ENCODE data around the gene CLVS2.

The CLVS2 gene, protein sequence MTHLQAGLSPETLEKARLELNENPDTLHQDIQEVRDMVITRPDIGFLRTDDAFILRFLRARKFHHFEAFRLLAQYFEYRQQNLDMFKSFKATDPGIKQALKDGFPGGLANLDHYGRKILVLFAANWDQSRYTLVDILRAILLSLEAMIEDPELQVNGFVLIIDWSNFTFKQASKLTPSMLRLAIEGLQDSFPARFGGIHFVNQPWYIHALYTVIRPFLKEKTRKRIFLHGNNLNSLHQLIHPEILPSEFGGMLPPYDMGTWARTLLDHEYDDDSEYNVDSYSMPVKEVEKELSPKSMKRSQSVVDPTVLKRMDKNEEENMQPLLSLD

DNA sequence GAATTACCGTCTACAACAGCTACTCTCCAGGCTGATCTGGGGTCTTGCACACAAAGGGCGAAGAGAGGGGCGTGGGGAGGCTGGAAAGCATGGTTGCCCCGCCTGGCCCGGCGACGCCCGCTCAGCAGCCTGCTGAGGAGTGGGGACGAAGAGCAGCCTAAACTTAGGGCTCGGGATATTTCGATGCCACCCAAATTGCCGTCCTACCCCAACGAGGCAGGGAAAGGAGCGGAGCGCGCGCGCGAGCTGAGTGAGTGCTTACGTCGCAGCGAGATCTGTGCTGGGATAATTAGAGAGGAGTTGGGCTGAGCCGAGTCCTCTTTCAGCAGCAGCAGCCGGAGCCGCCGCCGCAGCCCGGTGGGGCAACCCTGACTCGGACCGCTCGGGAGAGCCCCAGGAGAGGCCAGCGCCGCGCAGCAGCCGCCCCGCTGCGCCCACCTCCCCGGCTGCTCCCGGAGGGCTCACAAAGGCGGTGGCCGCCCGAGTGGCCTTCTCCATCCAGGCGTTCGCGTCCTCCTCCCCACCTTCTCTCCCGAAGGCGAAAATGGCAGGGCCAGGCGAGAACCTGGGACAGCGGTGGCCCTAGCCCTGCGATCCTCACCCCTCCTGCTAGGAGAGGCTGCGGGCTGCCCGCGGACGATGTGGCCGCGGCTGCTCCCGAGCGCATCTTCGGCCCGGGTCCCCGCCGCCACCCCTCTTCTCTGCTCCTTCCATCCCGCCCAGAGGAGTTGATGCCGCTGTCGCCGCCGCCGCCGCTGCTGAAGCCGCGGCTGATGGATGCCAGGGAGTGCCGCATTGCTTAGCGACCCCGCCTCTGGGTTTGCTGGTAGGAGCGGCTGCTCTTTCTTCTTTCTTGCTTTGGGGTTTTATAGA, at the start of gene CLVS2:
TSS of gene CLVS2 (plus strand) at position 315 of the 873 bp plus-strand sequence. CDS start 1,543 bp downstream, outside the sequence.
- DNase-seq (ENCODE audit: low spot score): no peak

DNA sequence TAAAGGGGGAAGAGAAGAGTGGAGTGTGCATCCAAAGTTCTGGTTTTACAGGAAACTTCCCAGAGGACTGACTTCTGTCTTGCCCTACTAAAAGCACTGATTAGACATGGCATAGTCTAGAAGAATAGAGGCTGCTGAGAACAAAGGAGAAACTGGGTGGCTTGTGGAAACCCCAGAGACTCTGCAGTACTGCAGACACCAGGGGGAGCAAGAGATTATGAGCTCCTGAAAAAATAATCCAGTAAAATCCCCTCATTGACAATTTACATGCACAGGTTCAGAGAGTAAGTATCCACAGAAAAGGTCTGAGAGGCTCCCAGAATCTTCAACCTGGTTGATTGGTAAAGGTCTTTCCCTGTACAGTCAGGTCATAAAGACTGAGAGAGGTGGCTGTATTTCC, 48.7 kb upstream of the CLVS2 start:
- DNase-seq (ENCODE audit: low spot score): no peak

GRCh38 chr6:122953766-122954165, 42.3 kb upstream of the CLVS2 start:
- no peak for DNase-seq (ENCODE audit: low spot score)

DNA sequence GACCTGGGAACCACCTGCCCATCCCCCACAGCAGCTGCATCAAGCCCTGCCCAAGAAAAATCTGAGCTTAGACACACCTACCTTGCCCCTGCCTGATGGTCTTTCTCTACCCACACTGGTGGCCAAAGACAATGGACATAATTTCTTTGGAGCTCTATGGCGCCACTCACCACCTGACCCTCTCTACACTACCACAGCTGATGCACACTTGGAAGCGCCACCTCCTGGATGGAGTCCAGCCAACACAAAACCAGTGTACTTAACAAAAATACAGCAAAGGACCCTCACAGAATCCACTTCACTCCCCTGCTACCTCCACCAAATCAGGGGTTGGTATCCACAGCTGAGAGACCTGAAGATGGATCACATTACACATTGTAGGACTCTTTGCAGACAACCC, 39.7 kb upstream of the CLVS2 start:
- no peak for DNase-seq (ENCODE audit: low spot score)

- DNase-seq (ENCODE audit: low spot score): no peak
Observed at GRCh38 chr6:122962000-122962624, 33.9 kb upstream of the CLVS2 start.

DNA sequence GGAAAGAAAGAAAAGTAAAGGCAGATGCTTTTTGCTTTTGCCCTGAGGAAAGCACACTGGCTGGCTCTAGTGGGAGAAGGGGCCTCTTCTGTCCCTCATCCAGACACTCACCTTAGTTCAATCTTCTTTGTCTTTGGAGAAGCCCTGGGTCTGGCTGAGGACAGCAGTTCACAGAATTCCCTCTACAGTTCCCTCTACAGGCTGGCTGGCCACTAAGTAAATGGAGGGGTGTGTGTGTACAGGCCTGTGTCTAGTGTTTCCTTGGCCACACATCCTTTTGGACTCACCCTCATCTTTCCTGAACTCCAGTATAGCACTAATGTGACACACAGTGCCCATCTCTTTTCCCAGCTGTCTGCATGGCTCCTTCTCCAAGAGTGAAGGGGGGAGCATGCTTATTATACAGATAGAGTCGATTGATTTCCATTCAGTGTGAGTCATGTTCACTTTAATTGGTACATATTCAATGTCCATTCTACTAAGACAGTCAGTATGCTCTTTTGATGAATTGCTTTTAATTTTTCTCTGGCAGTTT, 26.0 kb upstream of the CLVS2 start:
- no peak for DNase-seq (ENCODE audit: low spot score)

GRCh38 chr6:122977180-122977579, 18.9 kb upstream of the CLVS2 start:
- DNase-seq (ENCODE audit: low spot score): no peak

- no peak for DNase-seq (ENCODE audit: low spot score)
Observed at GRCh38 chr6:122984393-122984792, 11.6 kb upstream of the CLVS2 start.

GRCh38 chr6:122994256-122994655, 1.8 kb upstream of the CLVS2 start:
- DNase-seq (ENCODE audit: low spot score): no peak

DNA sequence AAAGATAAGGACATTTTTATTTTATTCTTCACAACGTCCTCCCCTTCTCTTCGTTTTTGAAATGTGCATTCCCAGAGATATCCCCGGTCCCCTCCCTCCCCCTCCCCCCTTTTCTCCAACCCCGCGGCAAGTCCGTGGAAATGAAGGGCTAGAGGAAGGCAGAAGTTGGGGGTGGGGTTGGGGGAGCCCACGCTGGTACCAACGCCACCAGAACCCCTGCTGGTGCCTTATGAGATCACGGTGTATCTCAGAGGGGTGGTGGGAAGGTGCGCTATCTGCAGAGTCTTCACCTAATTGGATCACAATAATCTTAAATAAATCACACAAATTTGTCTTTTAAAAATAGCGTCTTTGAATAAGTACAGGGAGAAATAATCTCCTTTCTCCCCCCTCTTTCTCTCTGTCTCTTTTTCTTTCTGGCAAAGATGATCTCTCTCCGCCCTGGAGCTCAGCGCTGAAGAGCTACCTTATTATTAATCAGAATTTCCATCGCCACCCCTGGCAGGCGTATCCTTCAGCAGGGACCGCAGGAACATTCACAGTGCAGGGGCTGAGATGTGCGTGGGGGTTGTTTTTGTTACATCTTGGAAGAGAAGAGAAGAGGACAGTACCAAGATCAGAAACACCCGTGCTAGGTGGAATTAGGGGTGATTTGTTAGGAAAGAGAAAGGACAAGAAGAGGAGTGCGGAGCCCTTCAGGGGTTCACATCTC, 915 bp downstream of the CLVS2 start:
- no peak for DNase-seq (ENCODE audit: low spot score)

- no peak for DNase-seq (ENCODE audit: low spot score)
Observed at GRCh38 chr6:122997541-122998150, 1.6 kb downstream of the CLVS2 start.

DNA sequence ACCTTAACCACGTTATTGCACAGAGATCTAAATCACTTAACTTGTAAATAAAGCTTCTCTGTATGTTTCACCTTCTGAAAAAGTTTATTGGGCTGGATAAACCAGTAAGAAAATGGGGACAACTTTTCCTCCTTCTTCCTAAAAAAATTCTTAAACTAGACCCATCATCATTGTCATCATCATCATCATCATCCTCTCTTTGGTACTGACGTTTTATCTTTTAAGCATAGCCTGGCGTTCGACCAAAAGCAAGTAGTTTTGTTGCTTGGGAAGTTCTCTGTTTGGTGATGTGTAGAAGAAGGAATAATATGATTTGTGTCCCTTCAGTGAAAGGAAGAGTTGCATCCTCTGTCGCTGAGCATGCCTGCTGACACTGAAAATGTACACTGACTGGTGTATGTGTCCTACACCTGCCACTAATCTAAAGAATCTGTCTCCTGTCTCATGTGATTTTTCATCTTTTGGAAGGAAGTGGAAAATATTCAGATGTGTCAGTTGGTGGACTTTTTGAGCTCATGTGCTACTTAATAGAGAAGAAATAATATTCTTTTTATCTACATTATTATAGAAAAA, 2.5 kb downstream of the CLVS2 start:
- no peak for DNase-seq (ENCODE audit: low spot score)

- DNase-seq (ENCODE audit: low spot score): no peak
Observed at GRCh38 chr6:123000244-123000770, 4.3 kb downstream of the CLVS2 start.

DNA sequence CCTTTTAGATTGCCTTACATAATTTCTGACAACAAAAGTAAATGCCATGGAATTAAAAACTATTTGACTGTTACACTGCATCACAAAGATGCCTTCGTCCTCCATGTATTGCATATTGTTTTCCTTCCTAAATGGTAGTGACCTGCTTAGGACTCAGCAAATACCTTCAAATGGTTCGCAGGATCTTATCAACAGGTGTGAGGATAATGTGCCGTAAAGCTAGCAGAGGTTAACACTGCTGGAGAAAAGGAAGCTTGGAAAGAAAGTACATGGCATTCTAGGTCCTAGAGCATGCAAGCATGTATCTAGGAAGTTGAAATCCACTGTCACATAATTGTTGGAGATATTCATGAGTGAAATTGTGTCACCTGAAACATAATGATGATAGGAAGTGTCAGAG, 5.5 kb downstream of the CLVS2 start:
- no peak for DNase-seq (ENCODE audit: low spot score)

DNA sequence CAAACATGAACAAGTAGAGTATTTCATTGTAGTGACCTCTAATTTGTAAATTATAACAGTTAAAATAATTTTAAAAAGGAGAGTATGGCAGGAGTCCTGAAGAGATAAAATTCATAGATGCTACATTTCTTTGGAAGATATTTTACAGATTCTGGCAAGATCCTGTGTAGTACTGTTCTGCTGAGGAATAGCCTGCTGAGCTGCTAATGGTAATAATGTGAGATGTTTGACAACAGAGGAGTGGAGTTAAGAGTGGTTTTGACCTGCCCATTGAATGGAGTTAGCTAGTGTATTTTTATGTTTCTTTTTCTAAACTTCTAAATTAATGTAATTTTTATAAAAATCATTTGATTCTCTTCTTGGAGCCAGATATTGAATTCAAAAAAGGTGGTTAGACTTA, 11.8 kb downstream of the CLVS2 start:
- no peak for DNase-seq (ENCODE audit: low spot score)

GRCh38 chr6:123009059-123009458, 13.0 kb downstream of the CLVS2 start:
- DNase-seq (ENCODE audit: low spot score): no peak

DNA sequence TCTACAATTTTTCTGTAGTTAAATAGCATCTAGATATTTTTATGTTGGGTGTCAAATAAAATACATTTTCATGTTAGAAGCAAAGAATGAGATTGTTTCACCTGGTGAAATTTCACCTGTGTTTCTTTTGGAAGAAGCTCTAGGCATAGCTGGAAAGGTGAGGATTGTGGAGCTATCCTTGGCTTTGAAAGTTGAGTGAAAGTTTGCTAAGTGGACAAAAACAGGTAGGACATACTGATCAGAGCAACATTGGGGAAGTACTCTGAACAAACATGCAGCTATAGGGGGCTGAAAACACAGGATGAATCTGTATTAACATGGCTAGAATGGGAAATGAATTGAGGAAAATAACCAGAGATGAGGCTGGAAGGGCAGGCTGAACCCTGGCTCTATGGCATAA, 18.8 kb downstream of the CLVS2 start:
- no peak for DNase-seq (ENCODE audit: low spot score)

DNA sequence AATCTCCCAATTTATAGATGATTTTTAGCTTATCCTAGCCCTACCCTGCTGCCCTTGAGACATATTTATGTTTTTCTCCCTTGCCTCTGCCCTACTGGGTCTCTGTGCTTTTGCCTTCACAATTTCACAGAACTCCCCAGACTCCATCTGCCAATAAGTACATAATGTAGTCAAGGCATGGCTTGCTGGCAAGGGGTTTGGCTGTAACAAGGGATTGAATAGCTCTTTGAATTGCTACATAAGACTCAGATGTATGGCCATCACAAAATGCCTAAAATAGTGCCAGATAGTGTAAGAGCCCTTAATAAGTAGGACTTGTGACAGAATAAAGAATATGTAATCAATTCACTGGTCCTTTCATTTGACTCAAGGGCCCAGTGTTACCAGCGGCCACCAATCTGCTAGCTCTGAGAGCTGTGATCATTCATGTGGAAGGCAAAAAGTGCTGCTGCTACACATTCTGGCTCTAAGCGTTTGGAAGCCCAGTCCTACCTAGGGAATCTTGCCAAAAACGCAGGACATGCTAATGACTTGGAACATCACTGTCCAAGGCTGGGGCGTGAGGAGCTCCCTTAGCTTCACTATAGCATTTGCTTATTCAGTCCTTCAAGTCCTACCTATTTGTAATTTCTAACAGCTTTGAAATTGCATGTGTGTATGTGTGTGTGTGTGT, 20.5 kb downstream of the CLVS2 start:
- DNase-seq (ENCODE audit: low spot score): no peak

GRCh38 chr6:123017104-123017682, 21.2 kb downstream of the CLVS2 start:
- DNase-seq (ENCODE audit: low spot score): no peak

DNA sequence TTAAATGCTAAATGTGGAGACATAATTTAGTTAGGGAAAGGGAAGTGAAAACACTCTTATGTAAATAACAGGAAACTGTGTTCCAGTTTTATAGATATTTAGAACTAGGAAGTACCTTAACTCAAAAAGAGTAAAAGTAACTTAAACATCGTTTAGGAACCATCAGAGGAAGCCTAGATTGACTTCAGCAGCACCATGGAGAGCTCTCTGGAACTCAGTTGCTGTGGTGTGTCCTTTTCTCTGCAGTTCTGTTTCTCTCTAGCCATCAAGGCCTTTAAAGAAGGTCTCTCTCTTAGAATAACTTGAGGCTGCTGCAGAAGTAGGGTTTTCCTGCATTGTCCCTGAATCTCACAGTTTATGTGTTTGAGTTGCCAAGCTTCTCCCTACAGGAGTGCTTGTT, 26.9 kb downstream of the CLVS2 start:
- no peak for DNase-seq (ENCODE audit: low spot score)

Measured in CD4-positive, alpha-beta T cell treated with Interleukin-15 for 4 hours (primary cell).